B cell (primary cell): Measurements from ENCODE around the gene HIPK2. TPM values are rescaled to one million over a fixed set of nuclear protein-coding genes. Genes with fewer than 3 reads are reported as not detected.

Experiments
- ATAC-seq: fragments of 200-7000 bp; cut with Tn5 transposase; one replicate; pipeline ENCODE4 v1.10.0; 2021; ENCODE audit warnings: low read depth, mild to moderate bottlenecking, moderate number of reproducible peaks, moderate library complexity
- CTCF ChIA-PET: fragments of 350-600 bp; sonication (Branson Sonifier 250); formaldehyde crosslinking; loops from one replicate; lab custom pipeline; 2021; ENCODE audit warnings: antibody characterized with exemption, inconsistent platforms; lab: Charles Lee
- POLR2A ChIA-PET: fragments of 350-600 bp; sonication (Branson Sonifier 250); formaldehyde crosslinking; loops from one replicate; lab custom pipeline; 2021; ENCODE audit warnings: antibody characterized with exemption; lab: Charles Lee
- DNase-seq: peaks from one replicate; pipeline ENCODE4 v3.0.0; 2013
- H2AFZ ChIP-seq: 2 replicates; pipeline ENCODE4 v1.6.1; 2012; ENCODE audit warnings: mild to moderate bottlenecking, low read depth, low read length; ENCODE audit not compliant: insufficient read depth, poor library complexity, severe bottlenecking
- H3K27ac ChIP-seq, 2 donors: 1 replicate in 1 of 2; 2 replicates in 1 of 2; pipeline ENCODE4 v1.5.1; 2012 to 2013; ENCODE audit warnings: low read length in 2 of 2, mild to moderate bottlenecking in 2 of 2, moderate library complexity in 1 of 2
- H3K27me3 ChIP-seq, 4 experiments: fragments of 200-600 bp in 1 of 4; sonication (generic) in 1 of 4; replicated peaks in 1 of 4; 1 replicate in 2 of 4; 2 replicates in 2 of 4; pipeline versions ENCODE4 v1.6.1 to v1.7.0; 2013 to 2016; ENCODE audit warnings: low read length in 3 of 4, mild to moderate bottlenecking in 2 of 4, mixed read lengths in 1 of 4, moderate library complexity in 1 of 4; ENCODE audit not compliant: insufficient read depth in 4 of 4, control insufficient read depth in 3 of 4; ENCODE audit errors: control extremely low read depth in 1 of 4
- H3K36me3 ChIP-seq, 2 experiments: replicated peaks in 1 of 2; 1 replicate in 1 of 2; 2 replicates in 1 of 2; pipeline versions ENCODE4 v1.6.1 to v1.7.1; 2013; ENCODE audit warnings: low read length in 1 of 2; ENCODE audit not compliant: insufficient read depth in 2 of 2, control insufficient read depth in 1 of 2; ENCODE audit errors: control extremely low read depth in 1 of 2, extremely low read depth in 1 of 2
- H3K4me1 ChIP-seq, 2 donors: fragments of 200-600 bp in 1 of 2; sonication (generic) in 1 of 2; 1 replicate in 1 of 2; 2 replicates in 1 of 2; pipeline versions ENCODE4 v1.5.1 to v1.6.1; 2013 to 2017; ENCODE audit warnings: low read length in 2 of 2; ENCODE audit not compliant: control insufficient read depth in 2 of 2, insufficient read depth in 2 of 2
- H3K4me2 ChIP-seq: replicated peaks from 2 replicates; pipeline ENCODE3; 2012; ENCODE audit warnings: mild to moderate bottlenecking, low read depth, low read length; ENCODE audit not compliant: poor library complexity, severe bottlenecking
- H3K4me3 ChIP-seq, 5 experiments: fragments of 200-600 bp in 1 of 5; sonication (generic) in 1 of 5; 1 replicate in 3 of 5; 2 replicates in 2 of 5; pipeline versions ENCODE4 v1.5.1 to v1.7.0; 2011 to 2016; ENCODE audit warnings: low read length in 4 of 5, mild to moderate bottlenecking in 4 of 5, low read depth in 2 of 5, control low read depth in 1 of 5, moderate library complexity in 1 of 5; ENCODE audit not compliant: insufficient read depth in 1 of 5; ENCODE audit errors: control extremely low read depth in 1 of 5, extremely low read depth in 1 of 5
- H3K79me2 ChIP-seq: fragments of 200-600 bp; sonication (generic); one replicate; pipeline ENCODE4 v1.6.0; 2016; ENCODE audit warnings: low read length; ENCODE audit not compliant: control insufficient read depth, insufficient read depth
- H3K9ac ChIP-seq: fragments of 200-600 bp; sonication (generic); 2 replicates; pipeline ENCODE4 v1.6.1; 2017; ENCODE audit warnings: mild to moderate bottlenecking, low read length, moderate library complexity
- H3K9me3 ChIP-seq, 3 donors: one replicate each; pipeline versions ENCODE4 v1.6.1 to v1.7.1; 2013; ENCODE audit warnings: low read length in 2 of 3; ENCODE audit not compliant: control insufficient read depth in 2 of 3, insufficient read depth in 1 of 3; ENCODE audit errors: control extremely low read depth in 1 of 3
- H4K20me1 ChIP-seq: 2 replicates; pipeline ENCODE4 v1.6.0; 2012; ENCODE audit warnings: mild to moderate bottlenecking, low read length; ENCODE audit not compliant: insufficient read depth, control insufficient read depth, poor library complexity, severe bottlenecking
- H3K27ac Mint-ChIP-seq: one replicate; pipeline ENCODE4 v1.8.0; 2021; ENCODE audit warnings: mixed read lengths
- H3K27me3 Mint-ChIP-seq: one replicate; pipeline ENCODE4 v1.8.0; 2021; ENCODE audit warnings: mixed read lengths
- H3K4me1 Mint-ChIP-seq: one replicate; pipeline ENCODE4 v1.8.0; 2021; ENCODE audit warnings: mixed read lengths
- H3K4me3 Mint-ChIP-seq: one replicate; pipeline ENCODE4 v1.8.0; 2021; ENCODE audit warnings: mixed read lengths
- H3K9me3 Mint-ChIP-seq: one replicate; pipeline ENCODE4 v1.8.0; 2022; ENCODE audit warnings: mixed read lengths; ENCODE audit not compliant: insufficient read depth
- CTCF ChIP-seq: fragments of 200-600 bp; IDR thresholded peaks from one replicate; pipeline ENCODE4 v1.8.0; 2022; ENCODE audit warnings: antibody characterized with exemption, mild to moderate bottlenecking
- EZH2 ChIP-seq: IDR thresholded peaks from 2 replicates; pipeline ENCODE4 v1.6.1; 2012; ENCODE audit warnings: borderline replicate concordance, low read depth, mild to moderate bottlenecking, moderate library complexity, low read length; ENCODE audit not compliant: insufficient read depth, poor library complexity, severe bottlenecking
- WGBS: methylation state at CpG from one replicate; pipeline ENCODE4 v1.1.5; 2013; ENCODE audit warnings: missing lambda C conversion rate; ENCODE audit not compliant: insufficient coverage; 5-methylcytosine and 5-hydroxymethylcytosine counted together
- intact Hi-C: fragments of 100-400 bp; cut with micrococcal nuclease; formaldehyde crosslinking; loops from one replicate; pipeline ENCODE4 v1.10.0; 2022
- polyA plus RNA-seq: library from polyadenylated mRNA; depleted of rRNA; stranded (reverse); fragments of >200 nt; gene quantifications from 2 replicates; pipeline ENCODE4 v1.2.3, GENCODE V29; 2012
- total RNA-seq, 2 donors: library from RNA; stranded (reverse); fragments of 120-200 nt in 1 of 2; gene quantifications; 1 replicate in 1 of 2; 2 replicates in 1 of 2; pipeline versions ENCODE4 v1.2.3 to v1.2.4, GENCODE V29; 2013 to 2022

Gene HIPK2
- total and polyA plus RNA-seq, 2 donors (not counting 1 experiment from before 2014, with no cell fraction given): 6.8 to 58.2 TPM

- H3K9me3 ChIP-seq: no peaks in the 10 kb centered on the region
- H3K79me2 ChIP-seq: peaks cover 47% of the 10 kb centered on the region
- no peaks in the 10 kb centered on the region for H3K9me3 Mint-ChIP-seq
- no peak overlapping the region for H3K4me3 Mint-ChIP-seq
- POLR2A ChIA-PET: no interaction called here
- H4K20me1 ChIP-seq: no peaks in the 10 kb centered on the region
- H3K27ac Mint-ChIP-seq: peak overlapping the region; percentile 68
- CTCF ChIA-PET: interaction anchor here (1.3 kb wide), 1 partner anchor 65 kb away, joined by 5 read pairs; no protein-coding TSS in a partner anchor
- H3K27ac ChIP-seq: no peak overlapping the region
- ATAC-seq (no peak), DNase-seq (no peak)
- TF ChIP-seq CTCF (no peak), EZH2 (no peak)
- 96% methylated on average over 10 of the region's 11 CpGs for WGBS
- no peak overlapping the region for H3K9ac ChIP-seq
- H3K4me1 ChIP-seq: peaks cover 27 to 34% of the 10 kb centered on the region in 2 donors
- intact Hi-C loops: no loop called here
- no peak overlapping the region for H3K4me2 ChIP-seq
- no peaks in the 10 kb centered on the region for H3K27me3 Mint-ChIP-seq
- H2AFZ ChIP-seq: no peak overlapping the region
- no peaks in the 10 kb centered on the region for H3K27me3 ChIP-seq
- peaks cover 57% of the 10 kb centered on the region for H3K4me1 Mint-ChIP-seq
- no peak overlapping the region for H3K4me3 ChIP-seq
- peaks cover 0 to 14% of the 10 kb centered on the region in 2 experiments for H3K36me3 ChIP-seq
These were observed 65.6 kb downstream of the HIPK2 start for GRCh38 chr7:139711991-139712743.

GRCh38 chr7:139710036-139710435 lies 67.8 kb downstream of the HIPK2 start:
- no peak overlapping the region for H3K27ac Mint-ChIP-seq
- WGBS: 100% methylated on average over 3 of the region's 3 CpGs
- H3K4me2 ChIP-seq: no peak overlapping the region
- no peaks in the 10 kb centered on the region for H4K20me1 ChIP-seq
- no peak for TF ChIP-seq EZH2
- TF ChIP-seq CTCF: no peak
- ATAC-seq (no peak), DNase-seq (no peak)
- peaks cover 0 to under 1% of the 10 kb centered on the region in 2 experiments for H3K36me3 ChIP-seq
- H3K4me3 Mint-ChIP-seq: no peak overlapping the region
- H3K9me3 Mint-ChIP-seq: no peaks in the 10 kb centered on the region
- H3K4me3 ChIP-seq: no peak overlapping the region
- intact Hi-C loops: no loop called here
- H3K9ac ChIP-seq: no peak overlapping the region
- no peaks in the 10 kb centered on the region for H3K27me3 ChIP-seq
- POLR2A ChIA-PET: no interaction called here
- peaks cover 26 to 36% of the 10 kb centered on the region in 2 donors for H3K4me1 ChIP-seq
- peaks cover 56% of the 10 kb centered on the region for H3K4me1 Mint-ChIP-seq
- CTCF ChIA-PET: no interaction called here
- no peaks in the 10 kb centered on the region for H3K9me3 ChIP-seq
- H3K79me2 ChIP-seq: peaks cover 50% of the 10 kb centered on the region
- H3K27me3 Mint-ChIP-seq: no peaks in the 10 kb centered on the region
- H3K27ac ChIP-seq: peak overlapping the region in 1 of 2 donors; percentile 20
- H2AFZ ChIP-seq: no peak overlapping the region
